NOMO-1 (cell line): ENCODE results near the gene ACSL5.
"Not testable (repeated sequence)": the region's sequence is repeated elsewhere in the genome, so short reads cannot be mapped to it uniquely, and the experiment has no call there.

Experiments used
- DNase-seq, 2 experiments: peaks; one replicate each; lab custom pipeline; 2025; ENCODE audit not compliant: unreplicated experiment in 2 of 2; lab: John Stamatoyannopoulos, UW

ACSL5 gene

DNA sequence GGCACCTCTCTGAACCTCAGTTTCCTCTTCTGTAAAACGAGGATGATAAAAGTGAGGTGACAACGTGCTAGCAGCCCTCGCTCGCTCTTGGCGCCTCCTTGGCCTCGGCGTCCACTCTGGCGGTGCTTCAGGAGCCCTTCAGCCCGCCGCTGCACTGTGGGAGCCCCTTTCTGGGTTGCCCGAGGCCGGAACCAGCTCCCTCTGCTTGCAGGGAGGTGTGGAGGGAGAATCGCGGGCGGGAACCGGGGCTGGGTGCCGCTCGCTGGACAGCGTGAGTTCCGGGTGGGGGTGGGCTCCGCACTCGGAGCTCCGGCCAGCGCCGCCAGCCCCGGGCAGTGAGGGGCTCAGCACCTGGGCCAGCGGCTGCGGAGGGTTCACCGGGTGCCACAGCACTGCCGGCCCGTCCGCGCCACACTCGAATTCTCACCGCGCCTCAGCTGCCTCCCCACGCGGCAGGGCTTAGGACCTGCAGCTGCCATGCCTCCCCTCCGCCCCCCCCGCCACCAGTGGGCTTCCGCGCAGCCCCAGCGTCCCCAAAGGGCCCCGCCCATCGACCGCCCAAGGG, 24.3 kb upstream of the ACSL5 start:
- no peak for DNase-seq

DNA sequence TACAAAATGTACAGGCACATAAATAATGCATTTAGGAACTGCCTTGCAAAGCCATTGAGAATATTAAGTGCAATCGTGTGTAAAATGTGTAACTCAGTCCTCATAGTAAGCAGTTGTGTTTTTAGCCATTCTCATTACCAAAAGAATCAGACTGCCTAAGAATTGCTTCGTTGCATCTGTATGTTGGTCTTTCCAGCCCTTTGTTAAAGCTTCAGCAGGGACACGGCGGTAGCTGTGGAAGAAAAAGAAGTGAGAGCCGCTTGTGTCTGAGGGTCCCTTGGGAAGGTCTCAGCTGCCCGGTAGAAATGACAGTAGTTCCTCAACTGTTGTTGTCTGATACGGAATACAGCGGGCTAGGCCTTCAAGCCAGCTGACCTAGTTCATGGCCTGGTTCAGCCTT, 22.8 kb upstream of the ACSL5 start:
- no peak for DNase-seq

DNA sequence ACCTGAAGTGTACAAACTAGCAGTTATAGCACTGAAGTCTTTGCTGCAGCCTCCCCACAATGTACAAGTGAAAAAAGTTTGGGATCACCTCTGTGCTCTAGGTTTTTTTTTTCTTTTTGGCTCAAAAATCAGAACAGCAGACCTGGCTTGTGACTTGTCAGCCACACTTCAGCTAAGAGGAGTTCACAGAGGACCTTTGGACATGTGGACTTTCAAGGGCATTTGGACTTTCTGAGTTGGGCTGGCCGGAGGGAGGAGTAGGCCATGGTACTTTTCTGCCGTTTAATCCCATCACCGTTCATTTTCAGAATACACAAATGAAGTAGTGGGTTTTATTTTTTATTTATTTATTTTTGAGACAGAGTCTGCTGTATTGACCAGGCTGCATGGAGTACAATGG, 21.9 kb upstream of the ACSL5 start:
- no peak for DNase-seq

DNA sequence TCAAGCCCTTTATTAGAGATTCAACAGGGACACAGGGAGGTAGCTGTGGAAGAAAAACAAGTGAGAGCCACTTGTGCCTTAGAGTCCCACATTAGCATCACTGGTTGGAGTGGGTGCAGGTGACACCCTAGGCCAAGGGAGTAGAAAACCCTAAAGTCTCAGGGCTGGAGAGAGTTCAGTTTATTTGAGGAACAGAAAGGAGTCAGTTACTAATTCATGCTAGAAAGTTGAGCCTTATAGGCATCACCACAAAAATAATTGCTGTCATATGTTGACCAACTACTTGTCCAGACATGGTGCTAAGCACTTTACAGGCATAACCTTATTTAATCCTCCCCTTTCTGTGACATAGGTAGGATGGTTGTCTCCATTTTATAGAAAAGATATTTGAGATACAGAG, 20.9 kb upstream of the ACSL5 start:
- DNase-seq = no peak

DNA sequence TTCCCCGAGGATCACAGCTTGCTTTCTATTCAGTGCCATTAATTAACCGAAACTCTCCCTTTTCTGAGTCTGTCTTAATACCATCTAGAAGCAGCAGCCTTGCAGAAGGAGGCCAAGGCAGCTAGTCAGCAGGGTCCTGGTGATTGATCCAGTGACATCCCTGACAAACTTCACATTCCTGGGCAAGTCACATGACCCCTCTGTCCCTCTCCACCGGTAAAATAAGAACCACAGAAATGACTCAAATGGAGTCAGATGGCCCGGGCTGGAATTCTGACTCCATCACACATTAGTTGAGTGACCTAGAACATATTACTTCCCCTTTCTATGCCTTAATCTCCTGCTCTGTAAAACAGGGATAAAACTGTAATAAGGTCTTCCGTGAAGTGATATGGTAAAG, 17.2 kb upstream of the ACSL5 start:
- no peak for DNase-seq

DNA sequence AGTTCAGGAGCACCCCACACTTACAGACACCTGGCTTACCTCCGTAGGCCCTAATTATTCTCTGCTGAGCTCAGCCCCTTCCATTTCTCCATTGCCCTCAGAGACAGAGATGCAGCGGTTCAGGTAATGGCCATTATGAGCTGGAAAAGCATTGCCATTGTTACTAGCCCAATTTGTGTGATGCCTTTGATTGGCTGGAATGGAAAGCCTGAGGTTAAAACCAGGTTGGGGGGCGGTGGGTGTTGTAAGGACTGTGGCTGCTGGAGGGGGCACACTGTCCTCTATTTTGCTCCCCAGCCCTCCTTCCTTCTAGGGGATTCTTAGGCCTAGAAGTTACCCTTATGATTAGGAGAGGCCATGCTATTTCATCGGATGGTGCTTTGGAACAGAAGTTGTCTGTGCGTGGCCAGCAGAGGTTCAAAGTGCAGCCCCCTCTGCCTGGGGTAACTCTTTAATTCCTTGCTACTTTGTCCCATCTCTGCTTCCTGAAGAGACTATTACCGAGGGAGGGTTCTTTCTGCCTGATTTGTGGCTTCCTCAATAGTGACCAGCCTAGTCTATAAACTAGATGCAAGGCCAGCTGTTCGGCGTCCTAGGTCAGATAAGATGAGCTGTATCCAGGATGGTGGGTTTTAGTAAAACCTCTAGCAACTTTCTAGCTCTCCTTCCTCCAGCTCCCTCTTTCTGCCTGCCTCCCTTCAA, 14.2 kb upstream of the ACSL5 start:
- no peak for DNase-seq

DNA sequence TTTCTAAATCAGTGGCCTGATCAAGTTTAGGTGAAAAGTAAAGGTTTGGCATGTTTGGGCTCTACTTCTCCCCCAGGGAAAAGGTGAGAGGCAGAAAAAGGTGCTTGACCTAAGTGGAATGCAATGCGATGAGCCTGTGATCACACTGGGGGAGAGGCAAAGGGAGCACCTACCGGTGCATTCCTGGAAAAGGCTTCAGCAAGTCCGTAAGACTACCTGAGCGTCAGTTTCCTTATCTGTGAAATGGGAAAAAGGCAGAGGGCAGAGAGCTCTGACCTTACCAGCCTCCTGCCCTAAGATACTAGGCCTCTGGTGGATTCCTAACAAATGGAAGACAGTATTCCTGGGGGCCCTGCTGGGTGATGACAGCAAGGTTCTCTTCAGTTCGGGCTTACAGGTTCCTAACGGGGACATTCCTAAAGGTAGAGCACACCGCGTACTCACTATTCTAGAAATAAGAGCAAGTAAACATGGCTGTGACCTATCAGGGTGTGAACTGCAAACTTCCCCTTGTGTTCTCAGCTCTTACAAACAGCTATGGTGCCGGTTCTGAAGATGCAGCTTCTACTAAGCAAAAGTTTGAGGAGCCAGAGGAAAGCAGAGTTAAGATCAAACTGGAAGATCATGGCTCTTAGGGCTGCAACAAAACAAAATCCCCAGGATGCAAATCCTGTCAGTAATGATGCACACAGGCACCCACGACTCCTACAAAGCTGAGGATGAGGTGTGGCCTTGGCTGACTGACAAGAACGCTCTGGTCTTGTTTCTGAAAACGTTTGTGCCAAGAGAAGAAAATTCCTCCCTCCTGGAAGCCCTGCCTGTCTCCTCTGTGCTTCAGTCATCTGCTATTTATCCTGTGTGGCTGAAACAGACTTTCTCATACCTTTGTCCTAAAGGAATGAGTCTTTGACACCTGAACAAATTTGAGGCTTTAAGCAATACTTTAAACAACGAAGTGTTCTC, 13.3 kb upstream of the ACSL5 start:
- no peak for DNase-seq

DNA sequence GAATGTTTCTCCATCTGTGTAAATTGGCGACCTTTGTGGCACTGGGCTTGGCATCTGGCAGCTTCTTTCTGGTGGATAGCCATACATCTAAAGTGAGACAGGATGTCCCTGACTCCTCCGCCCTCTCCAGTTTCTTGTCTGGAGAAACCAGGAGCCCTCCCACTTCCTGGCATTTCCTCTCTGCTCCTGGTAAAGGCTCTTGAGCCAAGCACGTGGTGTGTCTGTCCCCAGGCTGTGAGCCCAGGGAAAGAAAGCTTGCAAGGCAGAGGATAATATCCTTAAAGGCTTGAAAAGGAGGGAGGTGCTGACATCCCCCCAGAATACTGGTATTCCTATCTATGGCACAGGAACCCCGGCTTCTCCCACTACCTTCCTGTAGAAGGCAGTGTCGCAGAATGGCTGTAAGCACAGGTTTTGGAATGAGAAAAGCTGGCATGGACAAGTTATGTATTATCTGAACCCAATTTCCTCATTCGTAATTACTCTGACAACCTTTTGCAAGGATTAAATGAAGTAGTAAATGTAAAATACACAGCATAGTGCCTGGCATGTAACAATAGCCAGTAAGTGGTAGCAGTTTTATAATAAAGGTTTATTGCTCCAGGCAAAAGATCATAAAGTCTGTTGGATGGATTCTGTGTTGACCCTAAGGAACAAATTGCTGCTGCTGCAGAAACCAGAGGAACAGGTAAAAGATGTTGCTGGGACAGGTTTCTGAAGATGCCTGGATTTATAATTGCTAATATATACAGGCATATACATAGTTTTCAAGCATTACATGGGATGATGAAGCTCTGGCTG, 11.8 kb upstream of the ACSL5 start:
- no peak for DNase-seq

DNA sequence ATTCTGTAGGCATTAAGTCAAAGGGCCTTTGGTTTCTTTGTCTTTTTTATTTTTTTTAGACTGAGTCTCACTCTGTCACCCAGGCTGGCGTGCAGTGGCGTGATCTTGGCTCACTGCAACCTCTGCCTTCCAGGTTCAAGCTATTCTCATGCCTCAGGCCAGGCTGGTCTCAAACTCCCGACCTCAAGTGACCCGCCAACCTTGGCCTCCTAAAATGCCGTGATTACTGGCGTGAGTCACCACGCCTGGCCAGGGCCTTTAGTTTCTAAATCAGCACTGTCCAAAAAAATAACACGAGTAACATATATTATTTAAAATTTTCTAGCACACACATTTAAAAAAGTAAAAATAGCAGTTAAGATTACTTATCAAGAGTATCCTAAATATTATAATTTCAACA, 11.1 kb upstream of the ACSL5 start:
- DNase-seq = no peak

DNA sequence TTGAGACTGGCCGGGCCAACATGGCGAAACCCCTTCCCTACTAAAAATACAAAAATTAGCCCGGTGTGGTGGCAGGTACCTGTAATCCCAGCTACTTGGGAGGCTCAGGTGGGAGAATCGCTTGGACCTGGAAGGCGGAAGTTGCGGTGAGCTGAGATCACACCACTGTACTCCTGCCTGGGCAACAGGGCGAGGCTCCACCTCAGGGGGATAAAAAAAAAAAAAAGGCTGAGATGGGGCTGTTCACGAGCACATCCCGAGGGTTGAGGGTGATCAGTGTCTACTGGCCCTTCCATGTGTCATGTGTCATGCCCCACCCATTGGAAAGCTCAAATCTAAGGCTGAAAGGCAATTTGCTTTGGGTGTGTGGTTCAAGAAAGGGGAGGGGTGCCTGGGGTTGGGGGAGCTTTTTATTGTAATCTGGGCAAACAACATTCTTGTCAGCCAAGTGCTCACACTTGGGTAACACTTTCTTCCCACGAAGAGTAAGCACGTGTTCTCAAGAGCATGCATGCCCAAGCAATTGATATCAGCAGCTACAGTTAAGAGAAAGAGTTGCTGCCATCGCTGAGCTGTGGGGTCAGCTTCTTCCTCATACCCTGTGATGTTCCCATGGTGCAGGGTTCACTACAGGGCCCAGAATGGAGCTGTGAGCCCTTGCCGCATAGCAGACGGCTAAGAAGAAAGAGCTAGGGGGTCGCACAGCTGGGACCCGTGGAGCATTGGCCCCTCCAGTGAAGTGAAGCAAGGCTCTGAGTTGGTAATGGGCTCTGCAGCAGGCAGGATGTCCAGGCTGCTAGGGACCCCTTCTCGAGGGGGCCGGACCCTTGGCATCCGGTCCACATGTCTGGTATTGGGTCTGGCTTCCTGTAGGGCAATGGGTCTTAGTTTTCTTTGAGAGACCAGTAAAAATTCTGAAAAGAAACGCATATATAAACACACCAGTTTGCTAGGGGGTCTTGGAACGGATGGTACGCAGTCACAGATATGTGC, 9.9 kb upstream of the ACSL5 start:
- DNase-seq = no peak

DNA sequence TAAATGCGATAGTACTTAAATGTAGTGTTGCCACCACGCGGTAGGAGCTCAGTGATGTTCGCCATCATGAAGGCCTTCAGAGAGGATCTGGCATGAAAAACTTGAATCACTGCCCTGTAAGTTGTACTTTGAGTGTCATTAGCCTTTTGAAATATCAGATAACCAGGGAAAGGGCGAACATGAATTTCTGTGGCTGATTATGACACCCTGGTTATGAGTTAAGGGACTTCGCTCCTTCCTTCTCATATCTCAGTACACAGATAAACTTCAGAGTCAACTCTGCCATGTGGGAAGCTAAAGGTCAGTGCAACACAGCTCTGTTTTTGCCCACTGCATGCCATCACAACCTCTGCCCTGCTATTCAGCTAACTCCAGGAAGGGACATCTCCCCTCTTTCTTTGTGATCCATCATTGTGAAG, 8.9 kb upstream of the ACSL5 start:
- no peak for DNase-seq

DNA sequence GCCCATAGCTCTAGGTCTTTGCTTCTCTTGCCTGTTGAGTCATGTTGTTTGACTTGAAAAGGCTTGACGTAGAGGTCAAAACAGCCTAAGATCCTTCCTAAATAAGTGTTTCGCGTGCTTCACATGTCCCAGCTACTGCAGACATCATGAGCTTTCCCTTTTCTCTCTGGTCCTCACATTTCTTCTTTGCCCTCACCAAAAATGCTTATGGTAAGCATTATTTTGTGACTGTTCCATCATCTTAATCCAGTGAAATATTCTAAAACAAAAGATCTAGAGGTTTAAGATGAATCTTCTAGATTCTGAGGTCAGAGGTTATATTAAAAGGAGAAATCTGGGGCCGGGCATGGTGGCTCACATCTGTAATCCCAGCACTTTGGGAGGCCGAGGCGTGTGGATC, 8.5 kb upstream of the ACSL5 start:
- no peak for DNase-seq

DNA sequence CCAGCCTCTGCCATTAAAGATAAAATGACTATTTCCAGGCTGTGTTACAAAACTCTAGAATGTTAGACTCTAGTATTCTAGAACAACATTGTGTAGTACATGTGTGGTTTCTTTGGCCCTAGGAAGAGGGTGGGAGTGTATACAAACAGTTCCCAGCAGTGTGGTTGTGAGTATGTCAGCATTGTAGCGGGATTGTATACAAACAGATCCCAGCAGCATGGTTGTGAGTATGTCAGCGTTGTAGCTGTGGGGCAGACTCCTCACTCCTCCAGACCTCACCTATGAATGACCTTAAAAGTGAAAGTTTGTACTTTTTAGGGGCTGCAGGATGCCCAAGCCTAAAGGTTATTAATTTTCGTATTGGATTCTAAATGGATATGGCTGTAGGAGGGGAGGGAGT, 6.9 kb upstream of the ACSL5 start:
- DNase-seq = no peak

DNA sequence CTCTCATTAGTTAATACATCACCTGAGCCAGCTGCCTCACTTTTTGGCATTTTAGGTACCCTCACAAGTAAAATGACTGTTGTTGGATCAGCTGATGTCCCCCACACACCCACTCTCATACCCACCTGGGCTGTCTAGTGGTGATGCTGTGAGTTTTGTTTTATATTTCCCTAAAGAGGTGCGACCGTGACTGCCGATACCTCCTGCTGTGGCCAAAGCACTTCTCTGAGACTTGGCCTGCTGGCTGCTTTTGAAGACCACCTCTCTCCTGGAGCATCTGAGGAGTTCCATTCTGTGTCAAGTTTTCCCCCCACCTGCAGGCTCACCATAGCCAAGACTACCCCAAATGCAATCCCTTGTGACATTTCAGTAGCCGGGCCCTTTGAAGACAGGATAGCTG, 6.4 kb upstream of the ACSL5 start:
- no peak for DNase-seq

DNA sequence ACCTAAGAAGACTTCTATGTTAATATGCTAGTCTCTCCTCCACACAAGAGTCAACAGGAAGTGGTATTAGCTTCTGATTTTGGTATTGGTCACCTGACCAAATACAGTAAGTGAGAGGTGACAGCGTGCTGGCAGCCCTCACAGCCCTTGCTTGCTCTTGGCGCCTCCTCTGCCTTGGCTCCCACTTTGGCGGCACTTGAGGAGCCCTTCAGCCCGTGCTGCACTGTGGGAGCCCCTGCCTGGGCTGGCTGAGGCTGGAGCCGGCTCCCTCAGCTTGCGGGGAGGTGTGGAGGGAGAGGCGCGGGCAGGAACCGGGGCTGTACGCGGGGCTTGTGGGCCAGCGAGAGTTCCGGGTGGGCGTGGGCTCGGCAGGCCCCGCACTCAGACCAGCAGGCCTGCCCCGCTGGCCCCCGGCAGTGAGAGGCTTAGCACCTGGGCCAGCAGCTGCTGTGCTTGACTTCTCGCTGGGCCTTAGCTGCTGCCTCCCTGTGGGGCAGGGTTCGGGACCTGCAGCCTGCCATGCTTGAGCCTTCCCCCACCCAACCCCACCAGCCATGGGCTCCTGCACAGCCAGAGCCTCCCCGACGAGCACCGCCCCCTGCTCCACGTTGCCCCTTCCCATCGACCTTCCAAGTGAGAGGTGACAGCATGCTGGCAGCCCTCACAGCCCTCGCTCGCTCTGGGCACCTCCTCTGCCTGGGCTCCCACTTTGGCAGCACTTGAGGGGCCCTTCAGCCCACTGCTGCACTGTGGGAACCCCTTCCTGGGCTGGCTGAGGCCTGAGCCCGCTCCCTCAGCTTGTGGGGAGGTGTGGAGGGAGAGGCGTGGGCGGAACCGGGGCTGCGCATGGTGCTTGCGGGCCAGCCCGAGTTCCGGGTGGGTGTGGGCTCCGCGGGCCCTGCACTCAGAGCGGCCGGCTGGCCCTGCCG, 4.2 kb upstream of the ACSL5 start:
- no peak for DNase-seq

DNA sequence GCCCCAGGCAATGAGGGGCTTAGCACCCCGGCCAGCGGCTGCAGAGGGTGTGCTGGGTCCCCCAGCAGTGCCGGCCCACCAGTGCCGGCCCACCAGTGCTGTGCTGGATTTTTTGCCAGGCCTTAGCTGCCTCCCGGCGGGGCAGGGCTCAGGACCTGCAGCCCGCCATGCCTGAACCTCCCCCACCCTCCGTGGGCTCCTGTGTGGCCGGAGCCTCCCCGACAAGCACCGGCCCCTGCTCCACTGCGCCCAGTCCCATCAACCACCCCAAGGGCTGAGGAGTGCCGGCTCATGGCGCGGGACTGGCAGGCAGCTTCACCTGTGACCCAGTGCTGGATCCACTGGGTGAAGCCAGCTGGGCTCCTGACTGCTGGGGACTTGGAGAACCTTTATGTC, 3.5 kb upstream of the ACSL5 start:
- DNase-seq = no peak

DNA sequence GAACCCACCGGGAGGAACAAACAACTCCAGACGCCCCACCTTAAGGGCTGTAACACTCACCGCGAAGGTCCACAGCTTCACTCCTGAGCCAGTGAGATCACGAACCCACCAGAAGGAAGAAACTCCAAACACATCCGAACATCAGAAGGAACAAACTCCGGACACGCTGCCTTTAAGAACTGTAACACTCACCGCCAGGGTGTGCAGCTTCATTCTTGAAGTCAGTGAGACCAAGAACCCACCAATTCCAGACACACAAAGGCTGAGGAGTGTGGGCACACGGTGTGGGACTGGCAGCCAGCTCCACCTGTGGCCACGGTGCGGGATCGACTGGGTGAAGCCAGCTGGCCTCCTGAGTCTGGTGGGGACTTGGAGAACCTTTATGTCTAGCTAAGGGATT, 2.6 kb upstream of the ACSL5 start:
- not testable (repeated sequence) for DNase-seq

DNA sequence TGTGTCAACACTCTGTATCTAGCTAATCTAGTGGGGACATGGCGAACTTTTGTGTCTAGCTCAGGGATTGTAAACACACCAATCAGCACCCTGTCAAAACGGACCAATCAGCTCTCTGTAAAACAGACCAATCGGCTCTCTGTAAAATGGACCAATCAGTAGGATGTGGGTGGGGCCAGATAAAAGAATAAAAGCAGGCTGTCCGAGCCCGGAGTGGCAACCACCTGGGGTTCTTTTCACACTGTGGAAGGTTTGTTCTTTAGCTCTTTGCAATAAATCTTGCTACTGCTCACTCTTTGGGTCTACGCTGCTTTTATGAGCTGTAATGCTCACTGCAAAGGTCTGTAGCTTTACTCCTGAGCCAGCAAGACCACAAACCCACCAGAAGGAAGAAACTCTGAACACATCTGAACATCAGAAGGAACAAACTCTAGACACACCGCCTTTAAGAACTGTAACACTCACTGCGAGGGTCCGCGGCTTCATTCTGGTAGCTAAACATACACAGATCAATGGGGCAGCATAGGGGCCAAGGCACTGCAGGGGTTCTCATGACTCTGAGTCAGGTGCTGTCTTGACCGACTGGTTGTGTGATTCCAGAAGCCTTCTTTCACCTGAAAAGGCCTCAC, 1.6 kb upstream of the ACSL5 start:
- DNase-seq = not testable (repeated sequence)
